K562 (cell line): ENCODE results near the gene C3orf52. TPM values are rescaled to one million over a fixed set of nuclear protein-coding genes. Genes with fewer than 3 reads are reported as not detected.

Source experiments
- ATAC-seq: fragments of 200-7000 bp; cut with Tn5 transposase; 3 replicates; pipeline ENCODE4 v1.9.1; 2020; ENCODE audit warnings: moderate library complexity
- BruUV-seq: library from RNA; stranded (reverse); fragments of 400-500 nt; replicated peaks from 2 replicates; lab custom pipeline; 2021; lab: Mats Ljungman, UMichigan
- CTCF ChIA-PET: fragments of 300-600 bp; formaldehyde crosslinking; extraction: SDS; loops from one replicate; lab custom pipeline; 2021; ENCODE audit warnings: low intra/inter-chr PET ratio; lab: Yijun Ruan, JAX
- POLR2A ChIA-PET: fragments of 300-600, 350-650 bp; sonication (Branson Sonifier 250); formaldehyde crosslinking; extraction: SDS; loops from one replicate; lab custom pipeline; 2021; ENCODE audit warnings: antibody characterized with exemption, inconsistent platforms; lab: Yijun Ruan, JAX
- DNase-seq, 4 experiments: peaks; one replicate each; pipeline versions ENCODE4 v3.0.0 to v3.0.0-alpha.2; 2011 to 2018; ENCODE audit warnings: low spot score in 3 of 4, mixed read lengths in 3 of 4; ENCODE audit errors: extremely low read depth in 1 of 4
- FAIRE-seq: peaks from 2 replicates; lab custom pipeline; 2011; peaks lifted over from hg19 to GRCh38; lab: Jason Lieb, UNC
- H2AFZ ChIP-seq: 2 replicates; pipeline ENCODE4 v1.6.0; 2011; ENCODE audit warnings: low read depth, low read length, control low read depth, inconsistent platforms
- H3K27ac ChIP-seq: fragments of 200-600 bp; 3 replicates; pipeline ENCODE4 v1.8.0; 2011; ENCODE audit warnings: low read depth, mild to moderate bottlenecking, control low read depth, inconsistent platforms, low read length, moderate library complexity, mixed read lengths; ENCODE audit errors: extremely low read depth
- H3K27me3 ChIP-seq, 2 experiments: fragments of 300-600 bp in 1 of 2; 2 replicates in 1 of 2; 3 replicates in 1 of 2; pipeline versions ENCODE4 v1.6.0 to v1.8.0; 2011; ENCODE audit warnings: inconsistent platforms in 2 of 2, low read length in 2 of 2, mild to moderate bottlenecking in 1 of 2, mixed read lengths in 1 of 2, moderate library complexity in 1 of 2; ENCODE audit not compliant: control insufficient read depth in 2 of 2, insufficient read depth in 2 of 2
- H3K36me3 ChIP-seq: fragments of 300-600 bp; 3 replicates; pipeline ENCODE4 v1.8.0; 2011; ENCODE audit warnings: mild to moderate bottlenecking, low read length, inconsistent platforms; ENCODE audit not compliant: control insufficient read depth, insufficient read depth
- H3K4me1 ChIP-seq, 2 experiments: fragments of 200-600 bp in 1 of 2; replicated peaks in 1 of 2; 2 replicates in 1 of 2; 3 replicates in 1 of 2; pipeline versions ENCODE4 v1.5.1 to v1.8.0; 2011; ENCODE audit warnings: inconsistent platforms in 2 of 2, low read length in 2 of 2, mild to moderate bottlenecking in 1 of 2, mixed read lengths in 1 of 2, moderate library complexity in 1 of 2; ENCODE audit not compliant: control insufficient read depth in 2 of 2, insufficient read depth in 2 of 2
- H3K4me2 ChIP-seq: 2 replicates; pipeline ENCODE4 v1.6.1; 2011; ENCODE audit warnings: low read length, control low read depth, inconsistent platforms, mixed read lengths; ENCODE audit not compliant: insufficient read depth
- H3K4me3 ChIP-seq: fragments of 200-600 bp; sonication (generic), shearing (Covaris generic); 2 replicates; pipeline ENCODE4 v1.5.1; 2016; ENCODE audit warnings: control low read depth, inconsistent platforms
- H3K79me2 ChIP-seq: fragments of 200-600 bp; 3 replicates; pipeline ENCODE4 v1.8.0; 2011; ENCODE audit warnings: low read length, inconsistent platforms; ENCODE audit not compliant: control insufficient read depth, insufficient read depth
- H3K9ac ChIP-seq, 2 experiments: 2 replicates each; pipeline versions ENCODE4 v1.6.0 to v1.6.1; 2011; ENCODE audit warnings: low read depth in 2 of 2, low read length in 2 of 2, control low read depth in 1 of 2, inconsistent platforms in 1 of 2, mild to moderate bottlenecking in 1 of 2, mixed read lengths in 1 of 2; ENCODE audit not compliant: insufficient read depth in 1 of 2
- H3K9me1 ChIP-seq: one replicate; pipeline ENCODE4 v1.6.0; 2011; ENCODE audit warnings: inconsistent platforms, mild to moderate bottlenecking, low read length, moderate library complexity; ENCODE audit not compliant: control insufficient read depth, insufficient read depth
- H3K9me3 ChIP-seq: replicated peaks from 2 replicates; pipeline ENCODE4 v1.5.1; 2011; ENCODE audit warnings: low read depth, low read length, inconsistent platforms; ENCODE audit not compliant: control insufficient read depth, insufficient read depth
- H4K20me1 ChIP-seq: replicated peaks from 2 replicates; pipeline ENCODE4 v1.6.1; 2011; ENCODE audit warnings: low read length, inconsistent platforms, mixed read lengths; ENCODE audit not compliant: control insufficient read depth, insufficient read depth
- ARHGAP35 ChIP-seq: fragments of 450-650 bp; IDR thresholded peaks from 2 replicates; pipeline ENCODE4 v1.6.1; 2018; ENCODE audit not compliant: partially characterized antibody
- BMI1 ChIP-seq: fragments of 150-350 bp; IDR thresholded peaks from 2 replicates; pipeline ENCODE4 v1.6.1; 2014; ENCODE audit warnings: low read length
- EHMT2 ChIP-seq: fragments of 450-650 bp; IDR thresholded peaks from 2 replicates; pipeline ENCODE4 v1.6.1; 2018; ENCODE audit warnings: antibody characterized with exemption
- ETV5 ChIP-seq: sonication (generic); formaldehyde crosslinking; IDR thresholded peaks from 2 replicates; pipeline ENCODE4 v1.4.0; 2020; ENCODE audit warnings: low read depth, mild to moderate bottlenecking, missing genetic modification reagents
- HDAC8 ChIP-seq: fragments of 450-650 bp; IDR thresholded peaks from 2 replicates; pipeline ENCODE4 v1.6.1; 2016; ENCODE audit warnings: mild to moderate bottlenecking, missing genetic modification characterization, moderate library complexity, missing compliant biosample characterization
- HNRNPL ChIP-seq: fragments of 200-400 bp; formaldehyde crosslinking; IDR thresholded peaks from 2 replicates; pipeline ENCODE4 v1.6.1; 2017; ENCODE audit warnings: low read depth, mild to moderate bottlenecking, low read length
- JUNB ChIP-seq: fragments of 450-650 bp; formaldehyde crosslinking; conservative IDR thresholded peaks from 2 replicates; pipeline ENCODE4 v1.4.0; 2020; ENCODE audit warnings: mild to moderate bottlenecking
- POLR3A ChIP-seq: IDR thresholded peaks from 2 replicates; pipeline ENCODE4 v1.6.1; 2011; ENCODE audit warnings: borderline replicate concordance, mild to moderate bottlenecking, moderate library complexity; ENCODE audit not compliant: insufficient read length, insufficient read depth; ENCODE audit errors: extremely low read depth
- SP1 ChIP-seq: sonication (generic); formaldehyde crosslinking; IDR thresholded peaks from 2 replicates; pipeline ENCODE4 v1.8.1; 2022; ENCODE audit warnings: mild to moderate bottlenecking, missing genetic modification reagents
- STAT5B ChIP-seq: fragments of 250-450 bp; sonication (Bioruptor Pico); IDR thresholded peaks from 2 replicates; pipeline ENCODE4 v1.8.0; 2021; ENCODE audit warnings: mild to moderate bottlenecking, inconsistent platforms
- ZBED1 ChIP-seq: IDR thresholded peaks from 2 replicates; pipeline ENCODE4 v1.6.1; 2014
- ZNF551 ChIP-seq: fragments of 250-450 bp; sonication (Bioruptor Pico); IDR thresholded peaks from 2 replicates; pipeline ENCODE4 v1.5.0; 2021; ENCODE audit warnings: mild to moderate bottlenecking, moderate library complexity
- WGBS: fragments of 100-300 bp; shearing (Covaris generic); methylation state at CpG from one replicate; pipeline ENCODE4 v1.1.6; 2016; ENCODE audit warnings: low coverage, mixed read lengths; ENCODE audit not compliant: insufficient coverage; ENCODE audit errors: missing lambda C conversion rate; 5-methylcytosine and 5-hydroxymethylcytosine counted together
- in situ Hi-C: fragments of 300-500 bp; cut with MboI; formaldehyde crosslinking; loops from 4 replicates; pipeline ENCODE4 v1.15.0; 2018; ENCODE audit warnings: inconsistent platforms, mixed read lengths
- intact Hi-C: fragments of 100-400 bp; cut with micrococcal nuclease; formaldehyde crosslinking; loops from 2 replicates; pipeline ENCODE4 v1.14.2; 2022
- polyA plus RNA-seq, 8 experiments: library from polyadenylated mRNA; depleted of rRNA in 4 of 8; stranded (reverse) in 5 of 8; unstranded in 3 of 8; fragments of >200 nt; fragmentation: Nextera tagmentation in 2 of 8; fragmentation: Illumina TruSeq in 1 of 8; extraction: Ambion mirVana in 2 of 8; extraction: Trizol in 1 of 8; gene quantifications; 2 replicates each; pipeline versions ENCODE4 v1.2.1 to v1.2.3, GENCODE V29; 2011 to 2014; ENCODE audit warnings: inconsistent platforms in 1 of 8, missing spikeins in 1 of 8
- total RNA-seq, 7 experiments: library from RNA; depleted of rRNA in 6 of 7; stranded (reverse); fragments of >200 nt in 6 of 7; fragmentation: Illumina TruSeq in 2 of 7; extraction: Trizol in 2 of 7; gene quantifications; 2 replicates each; pipeline versions ENCODE4 v1.2.1 to v1.2.3, GENCODE V29; 2011 to 2021; ENCODE audit warnings: low replicate concordance in 1 of 7
- TF ChIP-seq, protein P1 (sequence below), 2 experiments: fragments of 450-650 bp; IDR thresholded peaks; 2 replicates each; pipeline ENCODE4 v1.6.1; 2016
- TF ChIP-seq, protein P2 (sequence below): fragments of 250-450 bp; sonication (Bioruptor Pico); IDR thresholded peaks from 2 replicates; pipeline ENCODE4 v1.5.1; 2021; ENCODE audit warnings: mild to moderate bottlenecking
- TF ChIP-seq, protein P3 (sequence below): fragments of 450-650 bp; IDR thresholded peaks from one replicate; pipeline ENCODE4 v1.6.1; 2018; ENCODE audit warnings: mild to moderate bottlenecking, moderate library complexity; ENCODE audit not compliant: partially characterized antibody

C3orf52 gene
- total and polyA plus RNA-seq, 9 of the 15 experiments (the other 6 are each of a cell fraction or from before 2014, with no cell fraction given): 2.8 to 6.1 (median 3.8) TPM

DNA sequence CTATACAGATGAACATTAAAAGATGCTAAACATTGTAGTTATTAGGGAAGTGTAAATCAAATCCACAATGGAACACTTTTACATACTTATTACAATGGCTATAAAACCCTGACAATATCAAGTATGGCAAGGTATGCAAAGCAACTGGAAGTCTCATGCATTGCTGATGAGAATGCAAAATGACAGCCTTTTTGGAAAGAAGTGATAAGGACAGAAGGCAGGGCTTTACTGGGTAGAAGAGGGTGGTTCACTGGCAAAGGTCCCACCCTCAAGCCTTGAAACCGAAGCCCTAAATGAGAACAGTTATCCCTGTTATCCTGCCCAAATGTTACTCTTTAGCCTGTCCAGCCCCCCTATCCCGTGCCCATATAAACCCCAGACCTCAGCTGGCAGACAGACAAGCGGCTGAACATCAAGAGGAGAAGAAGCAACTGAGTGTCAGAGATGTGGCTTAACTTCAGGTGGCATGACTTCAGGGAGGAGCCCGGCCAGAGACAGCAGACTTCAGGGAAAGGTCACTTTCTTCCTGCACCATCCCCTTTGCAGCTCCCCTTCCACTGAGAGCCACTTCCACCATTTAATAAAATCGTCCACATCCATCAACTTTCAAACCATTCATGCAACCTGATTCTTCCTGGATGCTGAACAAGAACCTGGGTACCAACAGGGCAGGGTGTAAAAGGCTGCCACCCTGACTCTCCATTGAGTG is 47.6 kb downstream of the C3orf52 start:
- Histone ChIP-seq H3K36me3 (no peaks in the 10 kb centered on the region), H3K4me2 (no peak overlapping the region)
- CTCF ChIA-PET: no interaction called here
- intact Hi-C loops: loop anchor here (10.0 kb wide), 1 partner anchor 141 kb away; no protein-coding TSS in a partner anchor
- FAIRE-seq (no peak), DNase-seq (no peak)
- TF ChIP-seq BMI1 (no peak), ZNF551 (no peak), JUNB (CRISPR knock-in tag) (no peak), EHMT2 (no peak), HNRNPL (no peak), STAT5B (CRISPR knock-in tag) (no peak), SP1 (no peak), POLR3A (no peak), ZBED1 (no peak), ETV5 (CRISPR knock-in tag) (no peak), HDAC8 (tag) (no peak), ARHGAP35 (no peak)
- TF ChIP-seq, protein P1, sequence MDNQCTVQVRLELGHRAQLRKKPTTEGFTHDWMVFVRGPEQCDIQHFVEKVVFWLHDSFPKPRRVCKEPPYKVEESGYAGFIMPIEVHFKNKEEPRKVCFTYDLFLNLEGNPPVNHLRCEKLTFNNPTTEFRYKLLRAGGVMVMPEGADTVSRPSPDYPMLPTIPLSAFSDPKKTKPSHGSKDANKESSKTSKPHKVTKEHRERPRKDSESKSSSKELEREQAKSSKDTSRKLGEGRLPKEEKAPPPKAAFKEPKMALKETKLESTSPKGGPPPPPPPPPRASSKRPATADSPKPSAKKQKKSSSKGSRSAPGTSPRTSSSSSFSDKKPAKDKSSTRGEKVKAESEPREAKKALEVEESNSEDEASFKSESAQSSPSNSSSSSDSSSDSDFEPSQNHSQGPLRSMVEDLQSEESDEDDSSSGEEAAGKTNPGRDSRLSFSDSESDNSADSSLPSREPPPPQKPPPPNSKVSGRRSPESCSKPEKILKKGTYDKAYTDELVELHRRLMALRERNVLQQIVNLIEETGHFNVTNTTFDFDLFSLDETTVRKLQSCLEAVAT (IDR thresholded peaks at IDR 0.05): no peak
- TF ChIP-seq, protein P2, sequence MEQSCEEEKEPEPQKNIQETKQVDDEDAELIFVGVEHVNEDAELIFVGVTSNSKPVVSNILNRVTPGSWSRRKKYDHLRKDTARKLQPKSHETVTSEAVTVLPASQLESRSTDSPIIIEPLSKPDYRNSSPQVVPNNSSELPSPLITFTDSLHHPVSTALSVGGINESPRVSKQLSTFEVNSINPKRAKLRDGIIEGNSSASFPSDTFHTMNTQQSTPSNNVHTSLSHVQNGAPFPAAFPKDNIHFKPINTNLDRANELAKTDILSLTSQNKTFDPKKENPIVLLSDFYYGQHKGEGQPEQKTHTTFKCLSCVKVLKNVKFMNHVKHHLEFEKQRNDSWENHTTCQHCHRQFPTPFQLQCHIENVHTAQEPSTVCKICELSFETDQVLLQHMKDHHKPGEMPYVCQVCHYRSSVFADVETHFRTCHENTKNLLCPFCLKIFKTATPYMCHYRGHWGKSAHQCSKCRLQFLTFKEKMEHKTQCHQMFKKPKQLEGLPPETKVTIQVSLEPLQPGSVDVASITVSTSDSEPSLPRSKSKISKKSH (CRISPR knock-in tag): no peak
- TF ChIP-seq, protein P3, sequence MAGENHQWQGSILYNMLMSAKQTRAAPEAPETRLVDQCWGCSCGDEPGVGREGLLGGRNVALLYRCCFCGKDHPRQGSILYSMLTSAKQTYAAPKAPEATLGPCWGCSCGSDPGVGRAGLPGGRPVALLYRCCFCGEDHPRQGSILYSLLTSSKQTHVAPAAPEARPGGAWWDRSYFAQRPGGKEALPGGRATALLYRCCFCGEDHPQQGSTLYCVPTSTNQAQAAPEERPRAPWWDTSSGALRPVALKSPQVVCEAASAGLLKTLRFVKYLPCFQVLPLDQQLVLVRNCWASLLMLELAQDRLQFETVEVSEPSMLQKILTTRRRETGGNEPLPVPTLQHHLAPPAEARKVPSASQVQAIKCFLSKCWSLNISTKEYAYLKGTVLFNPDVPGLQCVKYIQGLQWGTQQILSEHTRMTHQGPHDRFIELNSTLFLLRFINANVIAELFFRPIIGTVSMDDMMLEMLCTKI: no peak
- TF ChIP-seq, all 486 proteins: peak for 0
- WGBS: 0% methylated on average over 4 of the region's 5 CpGs
- Histone ChIP-seq H3K9ac (no peak overlapping the region), H2AFZ (no peak overlapping the region), H3K4me1 (peaks cover 0 to 7% of the 10 kb centered on the region in 2 experiments; a peak in 1 of 5 replicates), H3K9me1 (no peaks in the 10 kb centered on the region), H3K79me2 (no peaks in the 10 kb centered on the region), H3K4me3 (no peak overlapping the region), H4K20me1 (no peaks in the 10 kb centered on the region), H3K27me3 (no peaks in the 10 kb centered on the region), H3K9me3 (no peaks in the 10 kb centered on the region), H3K27ac (no peak overlapping the region)
- in situ Hi-C loops: no loop called here
- POLR2A ChIA-PET: no interaction called here
- no TSS peak for BruUV-seq
- ATAC-seq: no peak
